Measurements from ENCODE around the gene ZNF24. TPM values are rescaled to one million over a fixed set of nuclear protein-coding genes. Genes with fewer than 3 reads are reported as not detected.
A peak's percentile ranks its signal among the peaks of the same experiment; 100 is the strongest.

ZNF24 gene
- total RNA-seq, 1 donor from 2014 or later = 54.7 TPM

- intact Hi-C loops (cut with DNase I) = no loop called here
- Histone ChIP-seq H3K36me3 (no peaks in the 10 kb centered on the region), H3K4me3 (no peak overlapping the region), H3K27me3 (no peaks in the 10 kb centered on the region), H3K4me1 (no peaks in the 10 kb centered on the region), H3K9me3 (no peaks in the 10 kb centered on the region), H3K27ac (no peak overlapping the region)
- no peak for DNase-seq
- ATAC-seq = no peak
- no peak for TF ChIP-seq CTCF (IDR thresholded peaks at IDR 0.05)
These were observed 24.9 kb upstream of the ZNF24 start for GRCh38 chr18:35369126-35369525.

GRCh38 chr18:35368595-35368994, 24.4 kb upstream of the ZNF24 start:
- H3K27me3 ChIP-seq = no peaks in the 10 kb centered on the region
- no peak overlapping the region for H3K4me3 ChIP-seq
- intact Hi-C loops (cut with DNase I) = no loop called here
- H3K36me3 ChIP-seq = no peaks in the 10 kb centered on the region
- H3K4me1 ChIP-seq = no peaks in the 10 kb centered on the region
- no peak overlapping the region for H3K27ac ChIP-seq
- no peak for TF ChIP-seq CTCF (IDR thresholded peaks at IDR 0.05)
- ATAC-seq = no peak
- DNase-seq = no peak
- no peaks in the 10 kb centered on the region for H3K9me3 ChIP-seq

GRCh38 chr18:35362531-35362930, 18.3 kb upstream of the ZNF24 start:
- no peak overlapping the region for H3K4me3 ChIP-seq
- no peaks in the 10 kb centered on the region for H3K4me1 ChIP-seq
- DNase-seq (no peak), ATAC-seq (no peak)
- no peak overlapping the region for H3K27ac ChIP-seq
- no peaks in the 10 kb centered on the region for H3K36me3 ChIP-seq
- H3K27me3 ChIP-seq = no peaks in the 10 kb centered on the region
- intact Hi-C loops (cut with DNase I) = no loop called here
- H3K9me3 ChIP-seq = no peaks in the 10 kb centered on the region
- no peak for TF ChIP-seq CTCF (IDR thresholded peaks at IDR 0.05)

GRCh38 chr18:35361570-35362321, 17.5 kb upstream of the ZNF24 start:
- no peak for TF ChIP-seq CTCF (IDR thresholded peaks at IDR 0.05)
- DNase-seq (no peak), ATAC-seq (no peak)
- intact Hi-C loops (cut with DNase I) = no loop called here
- H3K27ac ChIP-seq = no peak overlapping the region
- H3K4me1 ChIP-seq = no peaks in the 10 kb centered on the region
- no peaks in the 10 kb centered on the region for H3K9me3 ChIP-seq
- H3K36me3 ChIP-seq = no peaks in the 10 kb centered on the region
- H3K4me3 ChIP-seq = no peak overlapping the region
- no peaks in the 10 kb centered on the region for H3K27me3 ChIP-seq

GRCh38 chr18:35355140-35355618, 11.0 kb upstream of the ZNF24 start:
- peak; percentile 99 for ATAC-seq
- H3K27me3 ChIP-seq = no peaks in the 10 kb centered on the region
- H3K27ac ChIP-seq = no peak overlapping the region
- no peaks in the 10 kb centered on the region for H3K9me3 ChIP-seq
- H3K4me1 ChIP-seq = no peaks in the 10 kb centered on the region
- intact Hi-C loops (cut with DNase I) = no loop called here
- DNase-seq = peak; percentile 67
- TF ChIP-seq CTCF (IDR thresholded peaks at IDR 0.05) = peak; percentile 74
- no peak overlapping the region for H3K4me3 ChIP-seq
- no peaks in the 10 kb centered on the region for H3K36me3 ChIP-seq
